Measurements from ENCODE around the gene ARPC1B. TPM values are rescaled to one million over a fixed set of nuclear protein-coding genes. Genes with fewer than 3 reads are reported as not detected.
A peak's percentile ranks its signal among the peaks of the same experiment; 100 is the strongest.
"Not testable (repeated sequence)": the region's sequence is repeated elsewhere in the genome, so short reads cannot be mapped to it uniquely, and the experiment has no call there.

The ARPC1B gene
- total RNA-seq, 1 donor from 2014 or later, result 23.6 TPM

DNA sequence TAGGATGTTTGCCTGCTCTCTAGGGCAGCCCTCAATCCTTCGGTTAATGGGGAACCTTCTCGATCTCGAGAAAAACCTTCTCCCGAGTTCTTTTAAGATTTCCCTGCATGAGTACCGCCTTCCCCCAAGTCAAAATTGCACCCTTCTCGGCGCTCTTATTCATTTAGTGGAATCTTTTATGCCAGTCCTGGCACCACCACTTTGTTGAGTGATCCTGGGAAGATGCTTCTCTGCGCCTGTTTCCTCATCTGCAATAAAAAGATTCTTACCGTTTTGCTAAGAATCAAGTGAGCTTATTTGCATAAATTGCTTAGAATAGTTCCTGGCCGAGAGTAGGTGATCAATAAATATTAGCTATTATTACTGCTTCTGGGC, 48.1 kb upstream of the ARPC1B start:
- Mint-ChIP-seq H3K4me1 (peaks cover 11% of the 10 kb centered on the region), H3K36me3 (no peaks in the 10 kb centered on the region), H3K9me3 (no peaks in the 10 kb centered on the region), H3K4me3 (peak overlapping the region; percentile 90), H3K27ac (peak overlapping the region; percentile 19), H3K27me3 (ENCODE audit: insufficient read depth, low read depth) (peaks cover 4% of the 10 kb centered on the region)
- Histone ChIP-seq H3K9ac (peak overlapping the region; percentile 97), H3K27ac (no peak overlapping the region), H2AFZ (replicated peaks) (peak overlapping the region; percentile 88), H4K20me1 (ENCODE audit: low read depth) (peaks cover 14% of the 10 kb centered on the region), H3F3A (ENCODE audit: low read depth) (peaks cover 4% of the 10 kb centered on the region), H3K36me3 (no peaks in the 10 kb centered on the region), H3K9me3 (ENCODE audit: low read depth) (no peaks in the 10 kb centered on the region), H3K4me2 (peak overlapping the region; percentile 91), H3K4me1 (peaks cover 6% of the 10 kb centered on the region), H3K27me3 (no peaks in the 10 kb centered on the region), H3K79me2 (ENCODE audit: low read depth) (peaks cover 69% of the 10 kb centered on the region), H3K4me3 (peak overlapping the region; percentile 98)
- TF ChIP-seq, protein P1, sequence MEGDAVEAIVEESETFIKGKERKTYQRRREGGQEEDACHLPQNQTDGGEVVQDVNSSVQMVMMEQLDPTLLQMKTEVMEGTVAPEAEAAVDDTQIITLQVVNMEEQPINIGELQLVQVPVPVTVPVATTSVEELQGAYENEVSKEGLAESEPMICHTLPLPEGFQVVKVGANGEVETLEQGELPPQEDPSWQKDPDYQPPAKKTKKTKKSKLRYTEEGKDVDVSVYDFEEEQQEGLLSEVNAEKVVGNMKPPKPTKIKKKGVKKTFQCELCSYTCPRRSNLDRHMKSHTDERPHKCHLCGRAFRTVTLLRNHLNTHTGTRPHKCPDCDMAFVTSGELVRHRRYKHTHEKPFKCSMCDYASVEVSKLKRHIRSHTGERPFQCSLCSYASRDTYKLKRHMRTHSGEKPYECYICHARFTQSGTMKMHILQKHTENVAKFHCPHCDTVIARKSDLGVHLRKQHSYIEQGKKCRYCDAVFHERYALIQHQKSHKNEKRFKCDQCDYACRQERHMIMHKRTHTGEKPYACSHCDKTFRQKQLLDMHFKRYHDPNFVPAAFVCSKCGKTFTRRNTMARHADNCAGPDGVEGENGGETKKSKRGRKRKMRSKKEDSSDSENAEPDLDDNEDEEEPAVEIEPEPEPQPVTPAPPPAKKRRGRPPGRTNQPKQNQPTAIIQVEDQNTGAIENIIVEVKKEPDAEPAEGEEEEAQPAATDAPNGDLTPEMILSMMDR (IDR thresholded peaks at IDR 0.05), result no peak
- no peak for TF ChIP-seq EZH2 (IDR thresholded peaks at IDR 0.05)
- TF ChIP-seq EZH2phosphoT487 (IDR thresholded peaks at IDR 0.05), result no peak
- no peak for DNase-seq (ENCODE audit: low spot score)

- not testable (repeated sequence) for H3K36me3 ChIP-seq; H2AFZ ChIP-seq (replicated peaks); H3K4me3 Mint-ChIP-seq; H3K9me3 Mint-ChIP-seq; H3K9me3 ChIP-seq (ENCODE audit: low read depth); H3K4me2 ChIP-seq; H3K27ac Mint-ChIP-seq; H3F3A ChIP-seq (ENCODE audit: low read depth); H3K4me1 ChIP-seq; H3K36me3 Mint-ChIP-seq; H3K9ac ChIP-seq; H3K27me3 ChIP-seq; H3K4me3 ChIP-seq; H3K27ac ChIP-seq; H3K27me3 Mint-ChIP-seq (ENCODE audit: insufficient read depth, low read depth); DNase-seq (ENCODE audit: low spot score)
- Histone ChIP-seq H4K20me1 (ENCODE audit: low read depth) (peaks cover 30% of the 10 kb centered on the region), H3K79me2 (ENCODE audit: low read depth) (peaks cover 74% of the 10 kb centered on the region)
- peaks cover 11% of the 10 kb centered on the region for H3K4me1 Mint-ChIP-seq
These were observed 44.1 kb upstream of the ARPC1B start for GRCh38 chr7:99330314-99330961.

- no peak overlapping the region for H3K4me3 Mint-ChIP-seq
- peaks cover 4% of the 10 kb centered on the region for H3K27me3 Mint-ChIP-seq (ENCODE audit: insufficient read depth, low read depth)
- no peaks in the 10 kb centered on the region for H3K9me3 Mint-ChIP-seq
- no peak overlapping the region for H3K27ac Mint-ChIP-seq
- H3K36me3 Mint-ChIP-seq, result peaks cover 8% of the 10 kb centered on the region
- peaks cover 8% of the 10 kb centered on the region for H3K36me3 ChIP-seq
- peaks cover 2% of the 10 kb centered on the region for H3F3A ChIP-seq (ENCODE audit: low read depth)
- no peak overlapping the region for H3K4me2 ChIP-seq
- H3K4me1 ChIP-seq, result no peaks in the 10 kb centered on the region
- no peaks in the 10 kb centered on the region for H3K9me3 ChIP-seq (ENCODE audit: low read depth)
- peaks cover 30% of the 10 kb centered on the region for H4K20me1 ChIP-seq (ENCODE audit: low read depth)
- H3K9ac ChIP-seq, result no peak overlapping the region
- no peak overlapping the region for H3K4me3 ChIP-seq
- H3K79me2 ChIP-seq (ENCODE audit: low read depth), result peaks cover 71% of the 10 kb centered on the region
- H3K27me3 ChIP-seq, result no peaks in the 10 kb centered on the region
- H3K27ac ChIP-seq, result no peak overlapping the region
- DNase-seq (ENCODE audit: low spot score), result no peak
- TF ChIP-seq, protein P1 (IDR thresholded peaks at IDR 0.05), result no peak
- no peak for TF ChIP-seq EZH2 (IDR thresholded peaks at IDR 0.05)
- no peak for TF ChIP-seq EZH2phosphoT487 (IDR thresholded peaks at IDR 0.05)
- H2AFZ ChIP-seq (replicated peaks), result no peak overlapping the region
- peaks cover 11% of the 10 kb centered on the region for H3K4me1 Mint-ChIP-seq
These were observed 43.5 kb upstream of the ARPC1B start for GRCh38 chr7:99331002-99331401.

- H3K9me3 Mint-ChIP-seq, result no peaks in the 10 kb centered on the region
- no peak for TF ChIP-seq EZH2 (IDR thresholded peaks at IDR 0.05)
- TF ChIP-seq, protein P1 (IDR thresholded peaks at IDR 0.05), result no peak
- no peak for TF ChIP-seq EZH2phosphoT487 (IDR thresholded peaks at IDR 0.05)
- no peaks in the 10 kb centered on the region for H3K27me3 Mint-ChIP-seq (ENCODE audit: insufficient read depth, low read depth)
- H3K27me3 ChIP-seq, result no peaks in the 10 kb centered on the region
- H3K4me1 Mint-ChIP-seq, result no peaks in the 10 kb centered on the region
- H3K4me1 ChIP-seq, result no peaks in the 10 kb centered on the region
- H3K4me3 Mint-ChIP-seq, result no peak overlapping the region
- no peaks in the 10 kb centered on the region for H3K79me2 ChIP-seq (ENCODE audit: low read depth)
- peaks cover 29% of the 10 kb centered on the region for H3K36me3 Mint-ChIP-seq
- H3K27ac ChIP-seq, result no peak overlapping the region
- no peaks in the 10 kb centered on the region for H4K20me1 ChIP-seq (ENCODE audit: low read depth)
- no peaks in the 10 kb centered on the region for H3K9me3 ChIP-seq (ENCODE audit: low read depth)
- no peak overlapping the region for H2AFZ ChIP-seq (replicated peaks)
- no peak overlapping the region for H3K9ac ChIP-seq
- no peak overlapping the region for H3K27ac Mint-ChIP-seq
- peaks cover 21% of the 10 kb centered on the region for H3K36me3 ChIP-seq
- H3F3A ChIP-seq (ENCODE audit: low read depth), result no peaks in the 10 kb centered on the region
- DNase-seq (ENCODE audit: low spot score), result no peak
- H3K4me3 ChIP-seq, result no peak overlapping the region
- H3K4me2 ChIP-seq, result no peak overlapping the region
These were observed 34.9 kb upstream of the ARPC1B start for GRCh38 chr7:99339595-99339994.

Measured in neural progenitor cell (in vitro differentiated cells).